Ascending aorta (tissue), 2 donors: Measurements from ENCODE around the gene LETM1. TPM values are rescaled to one million over a fixed set of nuclear protein-coding genes. Genes with fewer than 3 reads are reported as not detected.

ENCODE experiments used
- DNase-seq, 2 donors: peaks; one replicate each; pipeline ENCODE4 v3.0.0-alpha.2; 2019; ENCODE audit warnings: low spot score in 2 of 2
- H3K27ac ChIP-seq, 2 donors: fragments of 200-600 bp; sonication (generic); one replicate each; pipeline ENCODE4 v1.5.1; 2016 to 2017; ENCODE audit warnings: mild to moderate bottlenecking in 1 of 2
- H3K27me3 ChIP-seq: fragments of 200-600 bp; sonication (generic); one replicate; pipeline ENCODE4 v1.5.1; 2017
- H3K36me3 ChIP-seq, 2 donors: fragments of 200-600 bp; sonication (generic); one replicate each; pipeline ENCODE4 v1.5.1; 2016
- H3K4me1 ChIP-seq, 2 donors: fragments of 200-600 bp; sonication (generic); one replicate each; pipeline ENCODE4 v1.5.1; 2016 to 2017; ENCODE audit warnings: mild to moderate bottlenecking in 1 of 2
- H3K4me3 ChIP-seq, 2 donors: fragments of 200-600 bp; sonication (generic); one replicate each; pipeline ENCODE4 v1.5.1; 2016 to 2017; ENCODE audit warnings: mild to moderate bottlenecking in 1 of 2
- H3K9me3 ChIP-seq, 2 donors: fragments of 200-600 bp; sonication (generic); one replicate each; pipeline ENCODE4 v1.5.1; 2016
- CTCF ChIP-seq, 3 experiments: fragments of 200-600 bp in 2 of 3; fragments of 450-650 bp in 1 of 3; sonication (generic) in 2 of 3; IDR thresholded peaks; one replicate each; pipeline ENCODE4 v1.5.1; 2016 to 2019; ENCODE audit warnings: antibody characterized with exemption in 3 of 3, mild to moderate bottlenecking in 1 of 3, moderate library complexity in 1 of 3
- intact Hi-C: fragments of 100-400 bp; cut with DNase I; formaldehyde crosslinking; loops from one replicate; pipeline ENCODE4 v1.15.1; 2023
- total RNA-seq: library from RNA; depleted of rRNA; stranded (reverse); fragments of >200 nt; gene quantifications from one replicate; pipeline ENCODE4 v1.1.0, GENCODE V29; 2016

LETM1 gene
- total RNA-seq, 1 donor from 2014 or later, result 37.7 TPM

DNA sequence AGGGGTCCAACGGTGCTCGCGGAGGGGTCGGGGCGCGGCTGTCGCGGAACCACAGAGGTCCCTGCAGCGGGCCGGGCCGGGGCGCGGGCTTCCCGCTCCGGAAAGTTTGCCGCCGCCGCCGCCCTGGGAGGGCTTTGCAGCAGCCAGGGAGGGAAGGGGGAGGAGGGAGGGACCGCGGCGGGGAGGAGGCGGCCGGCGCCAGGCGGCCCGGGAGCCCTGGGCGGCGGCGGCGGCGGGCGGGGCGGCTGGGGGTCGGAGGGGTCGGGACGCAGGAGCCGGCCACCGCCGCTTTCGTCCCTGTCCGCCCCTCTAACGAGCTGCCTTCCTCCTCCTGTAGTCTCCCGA, 62.5 kb downstream of the LETM1 start:
- H3K9me3 ChIP-seq, result no peaks in the 10 kb centered on the region
- H3K27ac ChIP-seq, result no peak overlapping the region
- no peak for TF ChIP-seq CTCF (IDR thresholded peaks at IDR 0.05)
- peaks cover 9% of the 10 kb centered on the region in 2 donors for H3K4me1 ChIP-seq
- no peak for DNase-seq
- H3K4me3 ChIP-seq, result peak overlapping the region; percentile 55 to 70
- H3K27me3 ChIP-seq, result peaks cover 23% of the 10 kb centered on the region
- intact Hi-C loops, result no loop called here
- no peaks in the 10 kb centered on the region for H3K36me3 ChIP-seq

DNA sequence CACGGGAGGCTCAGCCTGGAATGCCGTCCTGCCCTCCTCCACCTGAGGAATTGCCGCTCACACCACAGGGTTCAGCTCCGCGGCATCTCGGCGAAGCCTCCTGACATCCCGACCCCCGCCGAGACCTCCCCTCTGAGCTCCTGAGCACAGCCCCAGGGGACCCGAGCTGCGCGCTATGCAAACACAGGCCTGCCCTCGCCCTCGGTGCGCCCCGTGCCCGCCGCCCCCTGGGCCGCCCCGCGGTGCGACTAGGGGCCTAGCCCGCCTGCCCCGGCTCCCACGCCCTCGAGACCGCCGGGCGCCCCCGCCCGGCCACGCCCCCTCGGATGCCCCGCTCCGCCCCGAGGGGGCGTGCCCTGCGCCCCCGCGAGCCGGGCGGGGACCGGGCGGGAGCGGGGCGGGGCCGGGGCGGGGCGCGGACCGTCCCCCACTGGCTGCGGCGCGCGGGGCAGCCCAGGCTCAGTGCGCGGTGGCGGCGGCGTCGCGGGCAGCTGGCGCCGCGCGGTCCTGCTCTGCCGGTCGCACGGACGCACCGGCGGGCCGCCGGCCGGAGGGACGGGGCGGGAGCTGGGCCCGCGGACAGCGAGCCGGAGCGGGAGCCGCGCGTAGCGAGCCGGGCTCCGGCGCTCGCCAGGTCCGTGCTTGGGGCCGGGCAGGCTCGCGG, 63.0 kb downstream of the LETM1 start, which contains the start of gene FGFR3:
FGFR3 (plus strand) TSS at position 462 of the 664 bp plus-strand sequence. CDS start 642 bp downstream, outside the sequence.
- H3K36me3 ChIP-seq, result no peaks in the 10 kb centered on the region
- H3K4me1 ChIP-seq, result peaks cover 9% of the 10 kb centered on the region in 2 donors
- intact Hi-C loops, result no loop called here
- no peaks in the 10 kb centered on the region for H3K9me3 ChIP-seq
- no peak for DNase-seq
- no peak for TF ChIP-seq CTCF (IDR thresholded peaks at IDR 0.05)
- H3K27me3 ChIP-seq, result peaks cover 23% of the 10 kb centered on the region
- no peak within 1 kb of the TSS for H3K27ac ChIP-seq
- peak within 1 kb of the TSS; percentile 55 to 70 for H3K4me3 ChIP-seq

GRCh38 chr4:1792158-1792831, 63.7 kb downstream of the LETM1 start:
- Histone ChIP-seq H3K4me1 (peaks cover 9% of the 10 kb centered on the region in 2 donors), H3K4me3 (peak overlapping the region in 1 of 2 donors; percentile 42), H3K9me3 (no peaks in the 10 kb centered on the region), H3K27ac (no peak overlapping the region), H3K27me3 (peaks cover 23% of the 10 kb centered on the region), H3K36me3 (no peaks in the 10 kb centered on the region)
- no peak for TF ChIP-seq CTCF (IDR thresholded peaks at IDR 0.05)
- no peak for DNase-seq
- intact Hi-C loops, result no loop called here

DNA sequence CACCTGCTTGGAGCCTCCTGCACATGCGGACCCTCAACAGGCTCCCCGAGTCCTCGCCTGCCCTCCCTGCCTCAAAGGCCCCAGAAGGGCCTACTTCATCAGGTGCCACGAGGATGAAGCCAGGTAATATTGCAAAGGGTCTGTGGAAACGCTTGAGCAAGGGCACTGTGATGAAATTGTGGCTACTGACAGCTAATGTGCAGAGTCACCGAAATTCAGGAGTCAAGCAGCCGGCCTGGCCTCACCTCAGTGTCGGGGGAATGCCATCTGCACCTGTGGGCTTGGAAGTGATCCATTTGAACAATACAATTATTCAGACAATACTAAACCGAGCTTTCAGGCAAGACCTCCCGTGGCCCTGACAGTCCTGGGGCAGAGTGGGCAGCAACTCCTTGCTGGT, 66.0 kb downstream of the LETM1 start:
- Histone ChIP-seq H3K4me3 (no peak overlapping the region), H3K27me3 (peaks cover 10% of the 10 kb centered on the region), H3K9me3 (no peaks in the 10 kb centered on the region), H3K36me3 (no peaks in the 10 kb centered on the region), H3K27ac (no peak overlapping the region), H3K4me1 (peaks cover 6 to 9% of the 10 kb centered on the region in 2 donors)
- DNase-seq, result no peak
- intact Hi-C loops, result no loop called here
- no peak for TF ChIP-seq CTCF (IDR thresholded peaks at IDR 0.05)

DNA sequence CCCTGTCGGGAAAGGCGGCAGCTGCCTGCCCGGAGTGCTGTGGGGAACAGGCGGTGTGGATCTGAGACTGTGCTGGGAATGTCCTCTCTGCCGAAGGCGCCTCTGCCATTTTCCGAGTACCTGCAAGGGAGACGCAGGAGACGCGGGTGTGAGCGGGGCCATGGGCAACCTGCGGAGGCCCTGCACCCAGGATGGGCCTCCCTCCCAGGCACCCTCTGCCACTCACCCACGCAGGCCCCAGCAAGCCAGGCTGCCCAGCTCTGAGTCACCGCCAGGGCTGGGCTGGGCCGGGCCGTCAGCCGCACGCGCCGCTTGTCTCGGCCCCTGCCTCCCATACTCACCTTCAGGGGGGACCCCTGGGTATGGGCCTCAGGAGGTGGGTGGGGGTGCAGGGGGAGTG, 66.4 kb downstream of the LETM1 start:
- peaks cover 5 to 7% of the 10 kb centered on the region in 2 donors for H3K4me1 ChIP-seq
- no peak overlapping the region for H3K4me3 ChIP-seq
- intact Hi-C loops, result no loop called here
- no peaks in the 10 kb centered on the region for H3K36me3 ChIP-seq
- H3K9me3 ChIP-seq, result no peaks in the 10 kb centered on the region
- no peak for TF ChIP-seq CTCF (IDR thresholded peaks at IDR 0.05)
- peaks cover 5% of the 10 kb centered on the region for H3K27me3 ChIP-seq
- no peak overlapping the region for H3K27ac ChIP-seq
- no peak for DNase-seq
